ENCODE results near the gene GINS2. TPM values are rescaled to one million over a fixed set of nuclear protein-coding genes. Genes with fewer than 3 reads are reported as not detected.

Gene GINS2
- total RNA-seq, 1 donor from 2014 or later = 2.6 TPM

DNA sequence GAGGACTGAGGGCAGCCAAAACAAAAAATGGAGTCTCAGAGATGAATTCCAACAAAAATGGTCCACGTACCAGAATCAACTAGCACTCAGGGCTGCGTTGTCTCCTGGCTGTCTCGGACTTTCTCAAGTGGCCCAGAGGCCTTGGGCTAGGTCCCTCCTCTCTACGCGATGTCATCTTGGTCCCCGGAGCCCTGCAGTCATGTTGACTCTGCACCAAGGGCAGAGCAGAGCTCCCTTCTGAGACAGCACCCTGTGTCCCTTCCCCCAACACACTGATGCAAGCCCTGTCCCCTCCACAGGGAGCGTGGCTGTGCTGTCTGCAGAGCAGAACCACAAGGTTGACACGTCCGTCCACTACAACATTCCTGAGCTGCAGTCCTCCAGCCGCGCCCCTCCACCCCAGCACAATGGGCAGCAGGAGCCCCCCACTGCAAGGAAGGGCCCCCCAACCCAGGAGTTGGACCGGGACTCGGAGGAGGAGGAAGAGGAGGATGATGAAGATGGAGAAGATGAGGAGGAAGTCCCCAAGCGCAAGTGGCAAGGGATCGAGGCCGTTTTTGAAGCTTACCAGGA, 20.8 kb downstream of the GINS2 start:
- no peak for DNase-seq (ENCODE audit: low spot score)

DNA sequence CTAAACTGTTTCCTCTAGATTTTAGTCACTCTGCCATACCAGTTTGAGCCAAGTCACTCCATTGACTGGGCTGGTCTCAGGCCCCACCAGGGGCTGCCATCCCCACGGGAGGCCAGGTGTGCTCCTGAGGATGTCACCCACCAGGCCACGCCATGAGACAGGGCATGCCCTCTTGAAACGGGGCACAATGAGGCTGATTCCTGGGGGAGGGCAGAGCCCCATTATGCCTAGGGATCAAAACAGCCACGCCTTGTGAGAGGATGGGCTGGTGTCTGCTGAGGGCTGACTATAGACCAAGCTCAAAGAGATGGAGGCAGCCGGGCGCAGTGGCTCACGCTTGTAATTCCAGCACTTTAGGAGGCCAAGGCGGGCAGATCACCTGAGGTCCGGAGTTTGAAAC, 21.5 kb downstream of the GINS2 start:
- no peak for DNase-seq (ENCODE audit: low spot score)

DNA sequence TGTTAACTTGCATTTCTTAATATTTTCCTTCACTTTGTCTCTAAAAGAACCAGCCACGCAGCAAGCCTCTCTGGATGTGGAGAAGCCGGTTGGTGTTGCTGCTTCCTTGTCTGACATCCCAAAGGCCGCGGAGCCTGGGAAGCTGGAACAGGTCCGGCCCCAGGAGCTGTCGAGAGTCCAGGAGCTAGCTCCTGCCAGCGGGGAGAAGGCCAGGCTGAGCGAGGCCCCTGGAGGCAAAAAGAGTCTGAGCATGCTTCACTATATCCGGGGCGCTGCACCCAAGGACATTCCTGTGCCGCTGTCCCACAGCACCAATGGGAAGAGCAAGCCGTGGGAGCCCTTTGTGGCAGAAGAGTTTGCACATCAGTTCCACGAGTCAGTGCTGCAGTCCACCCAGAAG, 22.8 kb downstream of the GINS2 start:
- no peak for DNase-seq (ENCODE audit: low spot score)

DNA sequence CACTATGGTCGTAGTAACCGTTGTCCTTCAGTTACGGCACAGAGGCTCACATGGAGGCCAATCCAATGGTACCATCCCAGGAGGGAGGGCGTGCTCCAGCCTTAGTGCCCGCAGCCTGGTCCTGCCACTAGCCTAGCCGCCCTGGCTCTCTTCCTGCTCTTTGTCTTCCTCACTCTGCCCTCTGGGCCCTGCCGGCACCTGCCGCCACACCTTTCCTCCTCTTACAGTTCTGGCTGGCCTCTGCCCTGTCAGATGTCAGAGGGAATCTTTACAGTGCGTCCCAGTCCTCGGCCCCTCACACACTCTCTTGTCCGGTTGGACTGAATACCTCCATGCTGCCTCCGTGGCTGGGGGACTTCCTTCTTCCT, 23.4 kb downstream of the GINS2 start:
- DNase-seq (ENCODE audit: low spot score) = no peak

DNA sequence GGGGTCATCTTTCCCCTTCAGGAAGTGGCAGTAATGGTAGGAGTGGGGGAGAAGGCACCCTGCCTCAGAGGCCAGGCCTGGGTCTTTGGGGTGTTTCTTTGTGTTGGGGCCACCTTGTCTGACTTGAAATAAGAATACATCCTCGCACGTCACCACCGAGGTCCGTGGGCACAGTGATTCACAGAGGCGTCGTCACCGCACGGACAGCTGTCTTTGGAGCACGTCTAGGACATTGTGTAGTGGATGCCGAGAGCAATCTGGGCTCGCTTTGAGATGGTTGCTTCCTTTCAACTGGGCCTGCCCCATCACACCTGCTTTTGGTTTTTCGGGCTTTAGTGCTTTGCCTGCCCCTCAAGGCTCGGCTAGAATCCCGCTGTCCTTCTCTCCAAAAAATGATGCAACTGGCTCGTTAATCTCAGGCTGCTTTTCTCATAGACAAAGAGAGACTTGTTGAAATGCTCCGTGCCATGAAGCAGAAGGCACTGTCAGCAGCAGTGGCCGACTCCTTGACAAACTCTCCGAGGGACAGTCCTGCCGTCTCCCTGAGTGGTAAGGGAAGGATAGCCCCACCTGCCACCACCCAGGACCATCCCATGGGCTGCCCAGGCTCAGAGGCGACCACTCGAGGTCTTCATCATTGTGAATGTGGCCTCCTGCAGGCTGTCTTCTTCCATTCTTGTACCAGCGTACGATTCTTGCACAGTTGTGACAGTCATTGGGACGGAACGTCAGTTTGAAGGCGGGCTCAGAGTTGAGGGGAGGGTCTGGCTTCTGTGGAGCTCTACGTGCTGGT, 24.0 kb downstream of the GINS2 start:
- no peak for DNase-seq (ENCODE audit: low spot score)

DNA sequence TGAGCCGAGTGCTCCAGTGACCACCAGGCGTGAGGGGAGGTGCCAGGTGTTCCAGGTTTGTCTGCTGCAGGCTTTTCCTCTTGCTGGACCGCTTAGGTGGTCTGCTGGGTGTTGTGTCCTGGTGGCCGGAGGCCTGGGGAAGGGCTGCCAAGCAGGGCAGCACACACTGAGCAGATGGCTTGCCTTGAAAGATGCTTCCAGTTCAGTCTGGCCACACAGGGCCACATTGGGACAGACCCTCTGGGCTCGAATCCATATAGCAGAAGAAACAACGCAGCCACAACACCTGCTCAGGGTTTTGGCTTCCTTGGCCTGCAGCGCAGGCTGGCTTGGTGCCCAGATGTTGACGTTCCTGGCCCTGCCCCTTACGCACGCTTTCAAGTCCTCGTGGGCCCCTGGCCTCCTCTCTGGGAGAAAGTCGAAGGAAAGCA, 24.8 kb downstream of the GINS2 start:
- no peak for DNase-seq (ENCODE audit: low spot score)

DNA sequence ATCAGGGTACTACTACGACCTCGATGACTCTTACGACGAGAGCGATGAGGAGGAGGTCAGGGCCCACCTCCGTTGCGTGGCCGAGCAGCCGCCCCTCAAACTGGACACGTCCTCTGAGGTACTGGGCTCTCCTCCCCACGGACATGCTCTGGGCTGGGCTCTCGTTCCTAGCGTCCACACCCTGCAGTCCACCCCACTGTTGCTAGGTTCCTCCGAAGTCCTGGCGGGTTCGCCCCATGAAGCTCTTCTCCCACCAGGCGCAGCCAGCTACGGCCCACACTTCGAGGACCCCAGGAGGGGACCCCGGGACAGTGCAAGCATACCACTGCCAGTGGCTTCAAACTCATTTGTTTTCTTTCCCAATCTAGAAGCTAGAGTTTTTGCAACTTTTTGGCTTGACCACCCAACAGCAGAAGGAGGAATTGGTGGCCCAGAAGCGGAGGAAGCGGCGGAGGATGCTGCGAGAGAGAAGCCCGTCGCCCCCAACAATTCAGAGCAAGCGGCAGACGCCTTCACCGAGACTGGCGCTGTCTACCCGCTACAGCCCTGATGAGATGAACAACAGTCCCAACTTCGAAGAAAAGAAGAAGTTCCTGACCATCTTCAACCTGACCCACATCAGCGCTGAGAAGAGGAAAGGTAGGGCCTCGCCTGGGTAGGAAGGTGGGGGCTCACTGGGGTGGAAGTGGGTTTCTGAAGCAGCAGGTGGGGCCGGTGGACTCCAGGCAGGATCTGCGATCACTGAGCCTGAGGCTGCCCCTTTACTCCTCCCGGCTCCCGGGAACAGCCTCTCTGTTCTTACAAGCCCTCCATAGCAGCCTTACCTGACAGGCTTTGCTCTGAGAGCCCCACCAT, 25.6 kb downstream of the GINS2 start:
- no peak for DNase-seq (ENCODE audit: low spot score)

DNA sequence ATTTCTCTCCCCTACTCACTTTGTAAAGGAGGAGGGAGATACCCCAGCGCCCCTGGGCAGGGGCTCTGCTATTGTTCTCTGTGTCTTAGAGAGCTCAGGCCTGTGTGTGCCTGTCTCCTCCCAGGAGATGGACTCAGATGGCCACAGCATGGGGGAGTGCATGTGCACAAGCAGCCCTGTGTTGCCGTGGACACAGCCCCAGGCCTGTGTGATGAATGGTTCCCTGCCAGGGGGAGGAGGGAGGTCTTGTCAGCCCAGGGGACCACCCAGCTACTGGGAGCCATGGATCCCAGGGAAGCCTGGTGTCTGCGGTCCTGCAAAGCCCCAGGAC, 26.3 kb downstream of the GINS2 start:
- no peak for DNase-seq (ENCODE audit: low spot score)

DNA sequence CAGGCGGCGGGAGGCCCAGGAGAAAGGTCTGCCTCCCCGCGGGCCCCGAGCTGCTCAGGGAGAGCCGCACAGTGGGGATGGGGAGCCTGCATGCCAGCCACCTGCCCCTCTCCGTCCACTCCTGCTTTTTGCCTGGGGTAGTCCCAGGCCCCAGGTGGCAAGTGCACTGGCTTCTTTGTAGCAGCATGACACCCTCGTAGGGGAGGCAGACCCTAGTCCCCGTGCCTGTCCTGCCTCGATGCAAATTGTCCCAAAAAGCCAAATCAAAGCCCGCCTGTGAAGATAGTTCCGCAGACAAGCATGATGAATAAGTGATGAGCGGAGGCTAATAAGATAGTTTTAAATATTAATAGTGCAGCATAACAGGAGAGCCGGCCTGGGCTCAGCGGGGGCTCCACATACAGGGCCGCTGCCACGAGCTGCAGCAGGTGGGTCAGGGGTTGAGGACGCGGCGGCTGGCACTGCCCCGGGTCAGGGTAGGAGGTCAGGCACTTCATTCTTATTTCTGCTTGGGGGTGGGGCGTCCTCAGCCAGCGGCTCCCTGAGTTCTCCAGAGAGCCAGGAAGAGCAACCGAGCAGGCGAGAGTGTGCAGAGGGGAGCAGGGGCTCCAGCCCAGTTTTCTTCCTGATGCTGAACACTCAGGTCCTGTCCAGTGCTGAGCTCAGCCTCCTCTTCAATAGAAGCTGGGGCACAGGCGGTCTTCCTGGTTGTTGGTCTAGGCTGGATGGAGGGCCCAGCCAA, 26.8 kb downstream of the GINS2 start:
- DNase-seq (ENCODE audit: low spot score) = no peak

DNA sequence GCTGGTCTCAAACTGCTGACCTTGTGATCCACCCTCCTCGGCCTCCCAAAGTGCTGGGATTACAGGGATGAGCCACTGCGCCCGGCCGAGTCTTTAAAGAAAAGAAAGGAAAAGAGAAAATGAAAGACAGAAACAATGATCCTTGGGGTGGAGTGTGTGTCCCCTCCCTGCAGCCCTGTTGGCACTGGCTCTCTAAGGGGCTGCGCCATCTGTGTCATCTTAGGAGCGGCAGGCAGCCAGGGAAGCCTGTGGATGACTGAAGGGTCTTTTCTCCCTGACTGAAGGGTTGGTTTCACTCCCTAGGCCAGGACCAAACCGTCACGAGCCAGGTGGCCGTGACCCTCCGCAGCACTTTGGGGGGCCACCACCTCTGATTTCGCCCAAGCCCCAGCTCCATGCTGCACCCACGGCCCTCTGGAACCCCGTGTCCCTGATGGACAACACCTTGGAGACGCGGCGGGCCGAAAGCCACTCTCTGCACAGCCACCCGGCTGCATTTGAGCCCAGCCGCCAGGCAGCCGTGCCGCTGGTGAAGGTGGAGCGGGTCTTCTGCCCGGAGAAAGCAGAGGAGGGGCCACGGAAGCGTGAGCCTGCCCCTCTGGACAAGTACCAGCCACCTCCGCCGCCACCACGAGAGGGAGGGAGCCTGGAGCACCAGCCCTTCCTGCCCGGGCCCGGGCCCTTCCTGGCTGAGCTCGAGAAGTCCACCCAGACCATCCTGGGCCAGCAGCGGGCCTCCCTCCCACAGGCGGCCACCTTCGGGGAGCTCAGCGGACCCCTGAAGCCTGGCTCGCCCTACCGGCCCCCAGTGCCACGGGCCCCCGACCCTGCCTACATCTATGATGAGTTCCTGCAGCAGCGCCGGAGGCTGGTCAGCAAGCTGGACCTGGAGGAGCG, 27.7 kb downstream of the GINS2 start:
- DNase-seq (ENCODE audit: low spot score) = no peak

DNA sequence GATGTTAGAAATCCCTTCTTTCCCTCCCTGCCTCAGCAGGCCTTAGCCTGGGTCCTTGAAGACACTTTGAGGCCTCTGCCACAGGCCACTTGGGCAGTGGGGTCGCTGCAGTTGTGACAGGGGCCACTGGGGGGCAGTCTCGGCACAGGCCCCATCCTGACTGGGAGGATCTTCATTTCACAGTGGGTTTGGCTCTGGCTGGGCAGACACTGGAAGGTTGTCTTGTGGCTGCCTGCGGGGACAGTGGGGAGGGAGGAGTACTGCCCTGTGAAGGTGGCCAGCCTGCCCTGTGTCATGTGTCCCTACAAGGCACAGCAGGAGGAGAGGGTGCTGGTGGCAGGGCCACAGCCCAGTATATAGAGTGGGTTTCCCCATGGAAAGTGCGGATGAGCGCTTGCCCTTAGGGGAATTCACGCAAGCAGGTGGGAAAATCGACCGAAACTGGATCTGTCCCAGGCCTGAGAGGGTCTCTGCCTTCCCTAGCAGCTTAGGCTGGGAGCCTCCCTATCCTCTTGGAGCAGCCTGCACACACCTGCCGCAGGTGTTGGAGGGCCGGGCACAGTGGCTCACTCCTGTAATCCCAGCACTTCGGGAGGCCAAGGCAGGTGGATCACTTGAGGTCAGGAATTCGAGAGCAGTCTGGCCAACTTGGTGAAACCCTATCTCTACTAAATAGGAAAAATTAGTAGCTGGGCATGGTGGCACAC, 28.8 kb downstream of the GINS2 start:
- peak; percentile 73 for DNase-seq (ENCODE audit: low spot score)

DNA sequence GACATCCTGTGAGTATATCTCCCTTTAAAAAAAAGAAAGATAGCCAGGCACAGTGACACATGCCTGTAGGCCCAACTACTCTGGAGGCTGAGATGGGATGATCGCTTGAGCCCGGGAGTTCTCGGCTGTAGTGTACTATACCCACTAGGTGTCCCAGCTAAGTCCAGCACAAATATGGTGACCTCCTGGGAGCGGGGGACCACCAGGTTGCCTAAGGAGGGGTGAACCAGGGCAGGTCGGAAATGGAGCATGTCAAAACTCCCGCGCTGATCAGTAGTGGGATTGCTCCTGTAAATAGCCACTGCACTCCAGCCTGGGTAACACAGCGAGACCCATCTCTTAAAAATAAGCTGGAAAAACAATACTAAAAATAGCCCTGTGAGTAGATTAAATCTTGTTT, 29.4 kb downstream of the GINS2 start:
- no peak for DNase-seq (ENCODE audit: low spot score)

DNA sequence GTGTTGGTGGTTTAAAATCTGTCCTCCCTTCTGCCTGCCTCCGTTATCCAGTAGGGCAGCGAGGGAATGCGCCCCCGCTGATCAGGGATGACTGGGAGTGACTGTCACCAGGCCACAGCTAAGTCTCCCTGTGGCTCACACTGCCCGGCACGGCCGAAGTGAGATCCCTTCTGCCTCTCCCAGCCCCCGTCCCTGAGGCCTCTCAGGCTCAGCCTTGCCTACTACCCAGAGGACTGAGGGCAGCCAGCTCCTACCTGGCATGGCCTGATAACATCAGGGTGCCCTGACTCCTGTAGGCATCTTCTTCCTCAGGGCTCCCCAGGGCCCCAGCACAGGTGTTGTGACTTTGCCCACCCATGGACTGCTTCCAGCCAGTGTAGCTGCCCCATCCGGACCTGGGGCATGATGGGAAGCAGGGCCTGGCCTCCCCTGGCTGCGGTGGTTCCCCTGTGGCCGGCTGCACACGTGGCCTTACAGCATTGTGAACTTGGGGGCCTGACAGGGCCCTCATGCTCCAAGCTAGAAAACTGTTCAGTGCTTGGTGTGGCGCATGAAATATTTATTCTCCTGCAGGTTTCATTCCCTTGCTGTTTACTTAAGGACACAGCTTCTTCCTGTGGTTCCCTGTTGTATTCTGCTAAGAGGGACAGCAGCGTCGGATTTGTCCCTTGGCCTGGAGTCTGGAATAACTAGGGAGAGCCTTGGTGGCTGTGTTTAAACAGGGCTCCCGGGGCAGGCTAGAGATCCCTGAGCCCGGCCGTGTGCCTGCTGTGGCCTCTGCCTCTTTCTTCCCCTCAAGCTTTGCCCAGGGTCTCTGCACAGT, 30.0 kb downstream of the GINS2 start:
- no peak for DNase-seq (ENCODE audit: low spot score)

DNA sequence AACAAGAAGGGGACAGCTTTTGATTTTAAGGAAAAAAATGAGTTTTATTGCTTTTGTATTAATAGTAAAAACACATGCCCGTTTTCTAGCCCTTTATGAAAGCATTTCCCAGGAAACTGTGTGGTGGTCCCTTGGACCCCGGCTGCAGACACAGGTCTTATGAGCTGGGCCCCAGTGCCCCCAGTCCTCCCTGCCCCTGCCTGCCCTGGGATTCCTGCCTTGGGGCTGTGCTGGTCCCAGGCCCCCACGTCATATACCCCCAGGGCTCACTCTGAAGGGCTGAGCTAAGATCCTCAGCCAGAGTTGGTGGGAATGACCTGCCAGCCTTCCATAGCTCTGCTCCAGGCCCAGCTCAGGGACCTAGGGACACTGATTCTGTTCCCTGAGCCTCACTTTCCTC, 30.8 kb downstream of the GINS2 start:
- DNase-seq (ENCODE audit: low spot score) = no peak

DNA sequence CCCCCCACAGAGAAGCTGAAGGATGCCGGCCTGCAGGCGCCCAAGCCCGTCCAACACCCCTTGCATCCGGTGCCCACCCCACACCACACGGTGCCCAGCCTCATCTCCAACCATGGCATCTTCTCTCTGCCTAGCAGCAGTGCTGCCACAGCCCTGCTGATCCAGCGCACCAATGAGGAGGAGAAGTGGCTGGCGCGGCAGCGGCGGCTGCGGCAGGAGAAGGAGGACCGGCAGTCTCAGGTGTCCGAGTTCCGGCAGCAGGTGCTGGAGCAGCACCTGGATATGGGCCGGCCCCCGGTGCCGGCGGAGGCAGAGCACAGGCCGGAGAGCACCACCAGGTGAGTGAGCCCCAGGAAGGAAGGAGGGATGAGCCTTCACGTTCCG, 31.5 kb downstream of the GINS2 start:
- no peak for DNase-seq (ENCODE audit: low spot score)

DNA sequence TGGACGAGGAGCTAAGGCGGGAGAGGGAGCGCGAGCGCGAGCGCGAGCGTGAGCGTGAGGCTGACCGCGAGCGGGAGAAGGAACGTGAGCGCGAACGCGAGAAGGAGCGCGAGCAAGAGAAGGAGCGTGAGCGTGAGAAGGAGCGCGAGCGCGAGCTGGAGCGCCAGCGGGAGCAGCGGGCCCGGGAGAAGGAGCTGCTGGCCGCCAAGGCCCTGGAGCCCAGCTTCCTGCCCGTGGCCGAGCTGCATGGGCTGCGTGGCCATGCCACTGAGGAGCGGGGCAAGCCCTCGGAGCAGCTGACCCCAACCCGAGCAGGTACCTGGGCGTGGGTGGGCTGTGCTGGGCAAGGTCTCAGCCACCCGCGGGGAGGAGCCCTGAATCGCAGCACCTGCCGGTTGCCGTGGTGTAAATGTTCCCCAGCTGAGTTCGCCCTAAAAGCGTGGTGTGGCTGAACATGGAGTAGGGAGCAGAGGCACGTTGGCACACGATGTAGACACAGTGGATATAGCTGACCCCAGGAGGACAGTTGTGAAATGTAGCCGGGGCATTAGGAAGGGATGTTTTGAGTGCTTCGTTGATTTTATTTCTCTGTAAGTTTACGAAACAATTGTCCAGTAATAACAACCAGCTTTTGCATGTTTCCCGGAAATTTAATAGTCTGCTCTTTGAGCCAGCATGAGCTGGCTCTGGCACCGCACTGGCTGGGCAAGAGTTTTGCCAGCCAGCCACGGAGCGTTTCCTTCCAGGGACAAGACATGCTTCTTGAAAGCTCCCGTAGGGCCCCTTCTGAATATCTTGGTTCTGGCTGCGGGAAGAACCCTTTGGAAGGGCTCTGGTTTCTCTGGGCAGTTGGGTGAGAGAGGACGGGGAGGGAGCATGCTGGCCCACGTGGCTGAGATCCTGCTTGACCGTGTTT, 32.1 kb downstream of the GINS2 start:
- DNase-seq (ENCODE audit: low spot score) = no peak

DNA sequence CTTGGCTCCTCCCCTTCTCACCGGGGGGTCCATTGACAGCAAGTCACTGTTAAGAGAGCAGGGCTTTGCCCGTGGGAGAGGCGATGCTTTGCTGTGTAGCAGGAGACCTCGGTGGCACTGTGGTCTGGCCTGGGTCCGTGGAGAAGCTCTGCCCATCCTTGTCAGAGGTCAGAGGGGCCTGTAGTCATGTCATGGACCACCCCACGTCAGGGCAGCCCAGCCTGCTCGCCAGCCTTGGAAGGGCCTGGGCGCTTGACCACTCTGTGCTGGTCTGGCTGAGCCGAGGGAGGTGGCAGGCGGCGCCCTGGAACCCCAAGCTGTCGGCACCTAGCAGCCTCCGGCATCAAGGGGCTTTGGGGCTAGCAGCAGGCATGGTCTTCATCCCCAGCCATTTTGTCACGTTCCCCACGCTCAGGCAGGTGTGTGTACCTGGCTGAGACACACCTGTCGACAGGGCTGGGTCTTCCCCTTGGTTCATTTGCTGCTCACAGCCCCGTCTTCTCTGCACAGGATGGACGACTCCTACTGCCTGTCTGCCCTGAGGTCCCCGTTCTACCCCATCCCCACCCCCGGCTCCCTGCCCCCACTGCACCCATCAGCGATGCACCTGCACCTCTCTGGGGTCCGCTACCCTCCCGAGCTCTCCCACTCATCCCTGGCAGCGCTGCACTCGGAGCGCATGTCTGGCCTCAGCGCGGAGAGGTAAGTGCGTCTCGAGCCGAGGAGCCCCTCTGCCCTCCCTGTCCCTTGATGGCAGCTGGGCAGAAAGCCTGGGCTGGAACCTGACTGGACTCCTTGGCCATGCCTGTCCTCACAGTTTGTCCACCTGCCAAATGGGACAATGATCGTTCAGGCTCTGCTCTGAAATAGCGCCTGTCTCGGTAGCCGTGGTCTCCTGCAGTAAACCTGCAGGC, 33.3 kb downstream of the GINS2 start:
- no peak for DNase-seq (ENCODE audit: low spot score)
